SH-SY5Y (cell line): ENCODE measurements around the gene OSBPL10.

Source experiments
- GATA2 ChIP-seq: IDR thresholded peaks from 2 replicates; pipeline ENCODE4 v1.6.1; 2011; ENCODE audit warnings: mild to moderate bottlenecking, low read depth, low read length
- GATA3 ChIP-seq: IDR thresholded peaks from 2 replicates; pipeline ENCODE4 v1.6.1; 2011; ENCODE audit warnings: low read depth, mild to moderate bottlenecking, low read length, moderate library complexity

GRCh38 chr3:31710123-31710803 is 270.8 kb downstream of the OSBPL10 start:
- no peak for TF ChIP-seq GATA2
- no peak for TF ChIP-seq GATA3
